OCI-M2 (cell line): ENCODE measurements around the gene GRK1.
"Not testable (repeated sequence)": the region's sequence is repeated elsewhere in the genome, so short reads cannot be mapped to it uniquely, and the experiment has no call there.

ENCODE experiments used
- DNase-seq: peaks from one replicate; lab custom pipeline; 2025; ENCODE audit not compliant: unreplicated experiment; lab: John Stamatoyannopoulos, UW

The GRK1 gene

DNA sequence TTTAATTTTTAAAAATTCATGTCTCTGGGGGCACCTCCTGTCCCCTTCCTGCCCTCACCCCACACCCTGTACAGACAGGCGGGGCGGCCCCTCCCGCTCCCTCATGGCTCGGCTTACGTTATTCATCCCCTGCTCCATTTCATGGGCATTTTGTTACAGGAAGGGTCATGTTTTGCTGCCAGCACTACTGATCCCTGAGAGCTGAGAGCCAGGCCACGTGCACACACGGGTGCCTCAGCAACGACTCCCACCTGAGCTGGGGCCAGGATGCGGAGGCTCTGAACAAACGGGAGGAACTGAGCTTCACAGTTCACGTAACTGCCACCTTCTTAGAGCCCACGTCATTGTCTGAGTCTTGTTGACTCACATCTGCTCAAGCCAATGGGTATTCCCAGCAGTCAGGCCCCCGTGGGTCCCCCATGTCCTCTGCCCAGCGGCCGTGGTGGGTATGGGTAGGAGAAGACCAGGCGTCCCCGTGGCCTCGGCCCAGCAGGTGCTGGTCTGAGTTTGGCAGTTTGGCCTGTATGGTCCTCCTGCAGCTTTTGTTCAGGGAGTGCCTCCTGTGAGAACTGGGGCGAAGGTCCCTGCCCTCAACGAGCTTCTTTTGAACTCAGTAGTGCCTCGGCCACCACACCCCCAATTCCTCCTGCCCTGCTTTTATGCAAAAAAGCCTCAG is 75.6 kb downstream of the GRK1 start:
- no peak for DNase-seq

DNA sequence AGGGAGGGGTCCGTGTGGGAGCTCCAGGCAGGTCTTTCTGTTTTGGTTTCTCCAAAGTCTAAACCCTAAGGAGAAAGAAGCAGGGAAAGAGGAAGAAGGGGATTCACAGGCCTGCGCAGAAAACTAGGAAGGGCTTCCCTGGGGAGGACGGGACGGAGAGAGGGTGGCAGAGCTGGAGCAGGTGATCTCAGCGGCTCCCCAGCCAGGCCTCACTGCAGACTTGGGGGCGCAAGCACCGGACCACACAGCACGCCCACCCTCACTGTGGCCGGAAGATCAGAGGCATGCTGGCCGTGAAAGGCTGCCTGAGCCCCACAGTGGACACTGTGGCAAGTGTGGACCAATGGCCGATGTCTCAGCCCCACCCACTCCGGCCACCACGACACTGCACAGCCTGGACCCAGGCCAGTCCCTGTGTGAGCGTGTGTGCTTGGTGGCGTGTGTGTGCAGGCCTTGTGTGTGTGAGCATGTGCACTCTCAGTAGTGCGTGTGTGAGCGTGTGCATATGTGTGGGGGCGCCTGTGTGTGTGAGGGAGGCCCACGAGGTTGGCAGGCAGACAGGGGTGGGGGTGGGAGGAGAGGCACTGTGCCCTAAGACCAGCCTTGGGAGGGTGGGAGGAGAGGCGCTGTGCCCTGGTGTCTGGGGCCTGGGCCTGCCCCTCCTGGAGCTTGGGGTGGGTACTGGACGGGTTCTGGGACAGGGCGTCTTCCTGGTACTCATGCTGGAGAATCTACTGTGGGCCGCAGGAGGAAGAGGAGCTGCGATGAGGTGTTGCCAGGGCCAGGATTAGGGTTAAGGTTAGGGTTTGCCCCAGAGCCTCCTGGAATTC is 76.6 kb downstream of the GRK1 start:
- DNase-seq: no peak

DNA sequence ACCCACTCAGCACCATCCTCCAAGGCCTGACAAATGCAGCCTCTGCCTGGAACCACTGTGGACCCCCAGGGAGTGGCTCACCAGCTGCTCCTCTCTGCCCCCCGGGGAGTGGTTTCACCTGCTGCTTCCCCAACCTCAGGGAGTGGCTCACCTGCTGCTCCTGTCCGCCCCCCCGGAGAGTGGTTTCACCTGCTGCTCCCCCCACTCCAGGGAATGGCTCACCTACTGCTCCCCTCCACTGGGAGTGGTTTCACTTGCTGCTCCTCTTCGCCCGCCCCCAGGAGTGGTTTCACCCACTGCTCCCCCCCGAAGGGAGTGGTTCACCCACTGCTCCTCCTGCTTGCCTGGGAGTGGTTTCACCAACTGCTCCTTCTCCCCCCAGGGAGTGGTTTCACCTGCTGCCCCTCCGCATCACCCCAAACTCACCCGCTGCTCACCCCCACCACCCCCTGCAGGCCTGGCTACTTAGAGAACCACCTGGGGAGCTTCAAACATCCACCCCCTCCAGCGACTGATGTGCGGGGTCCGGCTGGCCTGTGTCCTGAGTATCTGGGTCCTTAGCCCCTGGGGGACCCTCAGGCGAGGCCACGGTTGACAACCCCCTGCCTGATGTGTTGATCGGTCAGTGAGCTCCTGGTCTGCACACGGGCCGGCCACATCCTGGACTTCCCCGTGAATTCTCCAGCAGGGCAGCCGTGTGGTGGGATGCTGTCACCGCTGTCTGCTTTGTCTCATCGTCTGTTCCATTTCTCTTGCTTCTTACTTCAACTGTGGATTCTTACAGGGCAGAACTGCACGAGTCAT is 77.4 kb downstream of the GRK1 start:
- no peak for DNase-seq

DNA sequence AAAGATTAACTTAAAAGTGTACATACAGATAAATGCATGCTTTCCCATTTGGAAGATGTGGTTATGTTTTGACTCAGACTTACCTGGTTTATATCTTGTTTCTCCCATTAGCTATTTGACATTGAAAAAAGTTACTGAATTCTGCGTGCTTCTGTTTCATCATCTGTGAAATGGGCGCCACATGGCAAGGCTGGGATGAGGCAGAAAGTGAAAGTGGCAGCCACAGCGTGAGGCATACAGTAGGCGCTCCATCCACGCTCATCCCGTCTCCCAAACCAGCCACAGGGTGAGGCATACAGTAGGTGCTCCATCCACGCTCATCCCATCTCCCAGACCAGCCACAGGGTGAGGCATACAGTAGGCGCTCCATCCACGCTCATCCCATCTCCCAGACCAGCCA is 78.0 kb downstream of the GRK1 start:
- DNase-seq: no peak

DNA sequence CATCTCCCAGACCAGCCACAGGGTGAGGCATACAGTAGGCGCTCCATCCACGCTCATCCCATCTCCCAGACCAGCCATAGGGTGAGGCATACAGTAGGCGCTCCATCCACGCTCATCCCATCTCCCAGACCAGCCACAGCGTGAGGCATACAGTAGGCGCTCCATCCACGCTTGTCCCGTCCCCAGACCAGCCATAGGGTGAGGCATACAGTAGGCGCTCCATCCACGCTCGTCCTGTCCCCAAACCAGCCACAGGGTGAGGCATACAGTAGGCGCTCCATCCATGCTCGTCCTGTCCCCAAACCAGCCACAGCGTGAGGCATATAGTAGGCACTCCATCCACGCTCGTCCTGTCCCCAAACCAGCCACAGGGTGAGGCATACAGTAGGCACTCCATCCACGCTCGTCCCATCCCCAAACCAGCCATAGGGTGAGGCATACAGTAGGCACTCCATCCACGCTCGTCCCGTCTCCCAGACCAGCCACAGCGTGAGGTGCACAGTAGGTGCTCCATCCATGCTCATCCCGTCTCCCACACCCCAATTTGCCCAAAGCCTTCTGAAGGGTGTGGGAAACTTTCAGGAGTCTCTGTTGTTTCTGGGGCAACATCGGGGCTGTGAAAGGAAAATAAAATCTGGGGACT is 78.6 kb downstream of the GRK1 start:
- not testable (repeated sequence) for DNase-seq

DNA sequence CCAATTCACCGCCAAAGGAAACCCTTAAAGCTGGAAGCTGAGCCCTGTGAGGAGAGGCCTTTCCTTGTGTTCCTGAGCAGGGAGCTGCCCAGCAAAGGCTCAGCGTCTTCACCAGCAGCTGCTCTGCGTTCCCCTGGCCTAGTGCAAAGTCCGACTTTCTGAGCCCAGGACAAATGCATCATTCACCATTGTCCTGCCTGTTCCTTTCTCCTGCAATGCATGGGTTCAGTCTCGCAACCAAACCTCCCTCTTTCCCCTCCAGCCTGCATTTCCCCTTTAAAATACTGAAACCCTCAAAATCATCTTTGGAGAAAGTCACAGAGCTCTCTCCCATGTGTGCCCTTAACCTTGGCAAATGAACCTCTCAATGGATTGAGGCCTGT is 79.1 kb downstream of the GRK1 start:
- no peak for DNase-seq

DNA sequence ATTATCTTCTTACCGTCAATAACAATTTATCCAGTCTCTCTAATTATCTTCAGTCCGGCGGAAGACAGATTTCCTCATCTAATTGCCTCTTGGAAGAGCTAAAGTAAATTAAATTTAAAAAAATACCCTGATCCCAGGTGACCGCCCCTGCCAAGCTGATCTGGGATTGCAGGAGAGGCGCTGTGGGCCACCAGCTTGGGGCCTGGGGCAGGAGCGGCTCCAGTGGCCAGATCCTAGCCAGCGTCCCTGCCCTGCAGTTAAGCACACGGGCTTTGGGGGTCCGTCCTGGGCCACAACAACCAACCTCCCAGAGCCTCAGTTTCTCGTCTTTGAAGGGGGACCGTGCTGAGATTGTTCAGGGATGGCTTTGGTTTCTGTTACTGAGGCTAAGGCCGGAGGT is 79.7 kb downstream of the GRK1 start:
- DNase-seq: no peak

DNA sequence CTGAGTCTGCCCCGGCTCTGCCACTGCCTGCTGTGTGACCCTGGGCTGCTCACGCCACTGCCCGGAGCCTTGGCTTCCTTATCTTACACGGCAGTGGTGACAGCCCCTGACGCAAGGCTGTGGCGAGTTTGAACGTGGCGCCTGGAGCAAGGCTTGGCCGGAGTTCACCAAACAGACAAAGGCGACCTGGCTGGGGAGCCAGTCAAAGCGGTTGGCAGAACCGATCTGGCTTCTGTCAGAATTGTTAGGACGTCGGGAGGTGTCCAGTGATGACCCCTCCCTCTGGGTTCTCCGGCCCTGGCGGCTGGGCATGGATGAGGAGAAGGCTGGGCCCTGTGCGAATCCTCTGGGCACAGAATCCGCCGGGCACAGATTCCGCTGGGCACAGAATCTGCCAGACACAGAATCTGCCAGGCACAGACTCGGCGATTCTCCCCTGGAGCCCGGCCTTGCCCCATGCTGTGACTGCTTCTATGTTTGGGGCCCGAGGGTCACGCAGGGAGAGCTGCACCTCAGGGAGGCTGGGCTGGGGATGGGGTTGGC is 80.3 kb downstream of the GRK1 start:
- no peak for DNase-seq

DNA sequence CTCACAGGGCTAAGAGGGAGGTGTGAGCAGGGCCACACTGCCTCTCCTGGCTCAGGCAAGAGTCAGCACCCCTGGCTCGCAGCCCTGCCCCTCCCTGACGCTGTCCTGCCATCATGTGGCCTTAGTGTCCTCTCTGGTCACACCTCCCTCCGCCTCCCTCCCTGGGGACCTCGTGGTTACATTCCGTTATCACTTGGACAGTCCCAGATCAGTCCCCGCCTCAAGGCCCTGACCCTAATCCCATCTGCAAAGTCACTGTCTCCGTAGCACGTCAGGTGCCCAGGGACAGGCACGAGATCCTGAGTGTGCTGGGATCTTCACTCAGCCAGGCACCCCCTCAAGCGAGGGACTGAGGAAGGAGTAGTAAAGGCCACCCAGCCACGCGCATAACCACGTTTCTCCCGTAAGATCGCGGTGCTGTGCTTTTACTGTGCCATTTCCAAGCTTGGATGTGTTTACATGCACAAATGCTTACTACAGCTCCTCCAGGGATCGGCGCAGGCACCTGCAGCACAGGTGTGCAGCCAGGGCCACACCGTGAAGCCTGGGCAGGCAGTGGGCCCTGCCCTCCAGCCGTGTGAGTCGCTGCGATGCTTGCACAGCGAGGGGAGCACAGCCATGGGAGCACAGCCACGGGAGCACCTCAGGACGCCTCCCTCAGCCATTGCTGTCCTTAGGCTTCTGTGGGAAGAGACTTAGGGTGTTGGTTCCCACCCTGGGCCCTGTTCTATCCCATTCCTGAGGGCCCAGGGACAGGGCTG is 81.3 kb downstream of the GRK1 start:
- DNase-seq: no peak

DNA sequence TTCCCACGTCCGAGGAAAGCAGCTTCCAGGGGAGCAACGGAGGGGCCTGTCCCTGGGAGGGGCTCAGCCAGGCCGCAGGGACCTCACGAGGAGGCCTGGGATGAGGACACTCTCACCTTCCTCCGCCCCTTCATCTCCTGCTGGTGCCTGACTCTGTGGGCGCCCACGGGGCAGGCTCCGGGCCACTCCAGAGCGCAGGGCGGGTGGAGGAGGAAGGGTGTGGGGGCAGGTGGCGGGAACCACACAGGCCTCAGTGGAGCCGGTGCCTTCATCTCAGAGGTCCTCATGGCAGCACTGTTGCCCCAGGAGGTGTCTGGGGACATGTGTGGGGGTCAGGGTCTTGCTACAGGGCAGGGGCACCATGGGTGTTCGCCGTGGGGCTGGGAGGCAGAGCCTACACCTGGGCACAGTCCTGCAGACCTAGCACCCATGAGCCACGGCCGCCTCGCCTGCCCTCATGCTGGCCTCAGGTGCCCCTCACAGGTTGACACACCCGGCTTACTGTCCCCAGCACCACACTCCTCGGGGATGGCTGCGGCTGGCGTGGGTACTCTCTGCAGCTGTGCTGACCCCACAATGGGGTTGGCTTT is 81.9 kb downstream of the GRK1 start:
- DNase-seq: no peak

DNA sequence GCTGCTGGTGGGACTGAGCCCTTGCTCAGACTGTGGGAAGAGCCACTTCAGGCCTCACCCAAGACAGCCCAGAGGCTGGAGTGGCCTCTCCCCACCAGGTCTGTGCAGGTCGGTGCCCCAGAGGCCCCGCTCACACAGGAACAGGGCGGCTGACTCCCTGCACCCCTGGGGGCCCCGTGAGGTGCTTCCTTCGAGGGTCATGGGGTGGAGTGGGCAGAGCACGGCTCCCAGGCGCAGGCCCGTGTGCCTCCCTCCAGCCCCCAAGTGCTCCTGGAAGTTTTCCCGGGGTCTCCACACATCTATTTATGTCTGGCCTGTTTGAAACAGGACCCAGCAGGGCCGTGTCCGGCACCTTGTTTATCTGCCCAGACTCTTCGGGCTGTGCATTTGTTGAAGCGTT is 82.5 kb downstream of the GRK1 start:
- DNase-seq: no peak

DNA sequence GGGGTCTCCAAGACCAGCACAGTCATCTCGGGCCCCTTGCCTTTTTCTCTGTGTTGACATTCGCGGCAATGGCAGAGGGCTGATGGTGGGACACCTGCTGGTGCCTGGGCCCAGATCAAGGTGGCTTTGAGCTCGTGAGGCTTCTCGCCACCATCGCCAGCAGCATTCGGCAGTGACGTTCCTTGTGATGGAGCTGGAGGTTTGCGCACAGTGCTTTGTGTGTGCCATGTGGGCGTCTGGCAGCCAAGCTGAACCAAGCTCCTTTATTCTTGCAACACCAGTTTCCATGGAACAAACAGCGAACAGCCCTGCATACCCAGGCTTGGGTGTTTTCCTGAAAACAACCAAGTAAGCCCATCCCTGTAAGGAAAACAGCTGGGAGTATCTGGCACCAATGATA is 82.9 kb downstream of the GRK1 start:
- no peak for DNase-seq

DNA sequence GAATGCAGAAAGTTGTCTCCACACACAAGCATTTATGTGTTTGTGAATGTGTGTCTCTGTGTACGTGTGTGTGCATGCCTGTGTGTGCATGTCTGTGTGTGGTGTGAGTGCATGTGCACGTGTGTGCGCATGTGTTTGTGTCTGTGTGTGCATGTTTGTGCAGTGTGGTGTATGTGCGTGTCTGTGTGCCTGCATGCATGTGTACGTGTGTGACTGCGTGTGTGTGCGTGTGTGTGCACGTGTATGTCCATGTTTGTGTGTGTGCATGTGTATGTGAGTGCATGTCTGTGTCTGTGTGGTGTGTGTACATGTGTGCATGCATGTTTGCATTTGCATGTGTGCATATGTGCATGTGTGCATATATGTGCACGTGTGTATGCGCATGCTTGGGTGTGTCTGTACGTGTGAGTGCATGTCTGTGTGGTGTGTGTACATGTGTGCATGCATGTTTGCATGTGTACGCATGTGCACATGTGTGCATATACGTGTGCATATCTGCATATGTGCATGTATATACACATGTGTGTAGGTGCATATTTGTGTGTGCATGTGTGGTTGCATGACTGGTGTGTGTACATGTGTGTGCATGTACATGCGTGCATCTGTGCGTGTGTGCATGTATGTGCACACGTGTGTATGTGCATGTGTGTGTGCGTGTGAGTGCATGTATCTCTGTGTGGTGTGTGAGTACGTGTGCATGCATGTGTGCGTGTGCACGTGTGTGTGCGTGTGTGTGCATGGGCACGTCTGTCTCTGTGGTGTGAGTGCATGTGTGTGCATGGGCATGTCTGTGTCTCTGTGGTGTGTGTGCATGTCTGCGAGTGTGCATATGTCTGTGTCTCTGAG is 83.8 kb downstream of the GRK1 start:
- DNase-seq: no peak

DNA sequence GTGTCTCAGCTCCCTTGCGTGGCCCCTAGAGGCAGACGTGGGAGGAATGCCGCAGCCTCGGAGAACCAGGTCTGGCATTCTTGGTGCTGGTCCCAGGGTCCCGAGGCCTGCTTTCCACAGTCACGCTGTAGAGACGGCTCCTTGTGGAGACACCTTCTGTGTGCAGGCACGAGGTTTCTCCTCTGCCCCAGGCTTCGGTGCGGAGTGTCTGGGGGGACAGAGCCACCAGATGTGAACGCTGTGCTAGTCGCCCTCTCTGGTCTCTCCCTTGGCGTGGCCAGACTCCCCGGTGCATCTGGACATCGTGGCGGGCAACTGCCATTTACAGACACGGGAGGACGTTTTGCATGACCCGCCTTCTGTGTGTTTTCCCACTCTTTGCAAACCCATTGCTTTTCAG is 84.5 kb downstream of the GRK1 start:
- no peak for DNase-seq

DNA sequence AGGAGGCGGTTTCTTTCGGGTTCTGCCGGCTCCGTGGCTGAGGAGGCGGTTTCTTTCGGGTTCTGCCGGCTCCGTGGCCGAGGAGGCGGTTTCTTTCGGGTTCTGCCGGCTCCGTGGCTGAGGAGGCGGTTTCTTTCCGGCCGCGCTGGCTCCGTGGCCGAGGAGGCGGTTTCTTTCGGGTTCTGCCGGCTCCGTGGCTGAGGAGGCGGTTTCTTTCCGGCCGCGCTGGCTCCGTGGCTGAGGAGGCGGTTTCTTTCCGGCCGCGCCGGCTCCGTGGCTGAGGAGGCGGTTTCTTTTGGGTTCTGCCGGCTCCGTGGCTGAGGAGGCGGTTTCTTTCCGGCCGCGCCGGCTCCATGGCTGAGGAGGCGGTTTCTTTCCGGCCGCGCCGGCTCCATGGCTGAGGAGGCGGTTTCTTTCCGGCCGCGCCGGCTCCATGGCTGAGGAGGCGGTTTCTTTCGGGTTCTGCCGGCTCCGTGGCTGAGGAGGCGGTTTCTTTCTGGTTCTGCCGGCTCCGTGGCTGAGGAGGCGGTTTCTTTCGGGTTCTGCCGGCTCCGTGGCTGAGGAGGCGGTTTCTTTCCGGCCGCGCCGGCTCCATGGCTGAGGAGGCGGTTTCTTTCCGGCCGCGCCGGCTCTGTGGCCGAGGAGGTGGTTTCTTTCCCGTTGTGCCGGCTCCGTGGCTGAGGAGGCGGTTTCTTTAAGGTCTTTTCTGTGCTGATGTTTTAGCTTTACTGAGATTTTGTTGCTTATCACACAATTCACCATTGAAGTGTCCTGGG is 85.4 kb downstream of the GRK1 start:
- not testable (repeated sequence) for DNase-seq

DNA sequence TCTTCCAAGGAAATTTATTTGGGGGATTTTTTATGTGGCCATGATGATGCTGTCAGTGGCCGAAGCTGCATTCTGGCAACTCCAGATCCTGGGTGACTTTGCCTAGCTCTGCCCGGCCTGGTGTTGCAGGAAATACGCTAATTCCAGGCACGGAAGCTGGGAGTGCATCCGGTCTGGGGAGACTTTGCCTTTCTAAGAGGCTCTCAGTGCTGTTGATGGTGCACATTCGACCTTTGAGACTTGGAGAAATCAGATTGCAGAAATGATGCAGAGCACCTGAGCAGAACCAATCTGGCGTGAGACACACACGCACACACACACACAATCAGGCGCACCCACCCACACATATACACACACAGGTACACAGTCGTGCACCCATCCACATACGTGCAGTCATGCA is 86.2 kb downstream of the GRK1 start:
- DNase-seq: no peak

DNA sequence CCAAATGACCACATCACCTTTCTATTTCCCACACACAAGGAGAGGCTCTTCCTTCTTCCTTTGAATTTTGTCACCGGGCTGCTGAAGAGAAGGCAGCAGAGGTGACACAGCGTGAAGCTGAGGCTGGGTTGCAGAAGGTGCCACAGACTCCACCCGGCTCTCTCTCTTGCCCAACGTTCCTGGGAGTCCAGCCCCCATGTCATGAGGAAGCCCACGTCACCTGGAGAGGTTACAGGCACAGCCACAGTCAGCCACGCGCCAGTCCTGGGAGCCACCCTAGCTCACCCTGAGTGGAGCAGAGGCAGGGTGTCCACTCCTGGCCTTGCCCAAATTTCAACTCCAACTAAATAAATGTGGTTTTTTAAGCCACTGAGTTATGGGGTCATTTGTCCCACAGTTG is 87.2 kb downstream of the GRK1 start:
- DNase-seq: no peak

DNA sequence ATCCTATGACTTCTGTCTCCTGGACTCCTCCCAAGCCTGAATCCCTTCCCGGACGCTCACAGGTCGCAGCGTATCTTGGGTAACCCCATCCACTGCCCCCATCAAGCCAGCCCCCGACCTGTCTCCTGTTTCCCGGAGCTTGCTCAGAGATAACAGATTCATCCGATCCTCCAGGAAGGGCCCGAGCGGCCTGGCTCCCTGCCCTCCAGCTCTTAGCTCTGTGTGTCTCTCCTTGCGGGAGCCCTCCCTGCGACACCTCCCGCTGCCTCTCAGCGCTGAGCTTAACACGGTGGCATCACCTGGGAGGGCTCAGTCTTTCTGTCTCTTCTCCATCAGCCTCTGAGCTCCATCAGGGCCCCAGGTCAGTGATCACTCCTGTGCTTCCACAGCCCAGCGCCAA is 87.7 kb downstream of the GRK1 start:
- no peak for DNase-seq
